Esophagus muscularis mucosa (tissue), 4 donors: ENCODE data around the gene CAPZB. TPM values are rescaled to one million over a fixed set of nuclear protein-coding genes. Genes with fewer than 3 reads are reported as not detected.

Experiments
- DNase-seq: peaks from one replicate; pipeline ENCODE4 v3.0.0-alpha.2; 2017; ENCODE audit errors: extremely low spot score
- H3K27ac ChIP-seq, 4 donors: fragments of 200-600 bp; sonication (generic); replicated peaks in 1 of 4; 1 replicate in 3 of 4; 2 replicates in 1 of 4; pipeline ENCODE4 v1.5.1; 2016 to 2019; ENCODE audit warnings: mild to moderate bottlenecking in 1 of 4
- H3K27me3 ChIP-seq, 4 donors: fragments of 200-600 bp; sonication (generic); one replicate each; pipeline versions ENCODE4 v1.5.1 to v1.6.0; 2016 to 2019
- H3K36me3 ChIP-seq, 4 donors: fragments of 200-600 bp; sonication (generic); one replicate each; pipeline ENCODE4 v1.5.1; 2016 to 2019
- H3K4me1 ChIP-seq, 4 donors: fragments of 200-600 bp; sonication (generic); one replicate each; pipeline ENCODE4 v1.5.1; 2016 to 2019
- H3K4me3 ChIP-seq, 4 donors: fragments of 200-600 bp; sonication (generic); 1 replicate in 2 of 4; 2 replicates in 2 of 4; pipeline ENCODE4 v1.5.1; 2016 to 2019; ENCODE audit warnings: mild to moderate bottlenecking in 4 of 4, moderate library complexity in 1 of 4
- H3K9me3 ChIP-seq, 4 donors: fragments of 200-600 bp; sonication (generic); 1 replicate in 3 of 4; 2 replicates in 1 of 4; pipeline ENCODE4 v1.5.1; 2016 to 2019
- CTCF ChIP-seq, 3 experiments: fragments of 200-600 bp in 2 of 3; fragments of 450-650 bp in 1 of 3; sonication (generic) in 2 of 3; IDR thresholded peaks; one replicate each; pipeline ENCODE4 v1.5.1; 2017 to 2019; ENCODE audit warnings: antibody characterized with exemption in 3 of 3, mild to moderate bottlenecking in 2 of 3, moderate library complexity in 1 of 3
- EP300 ChIP-seq: sonication (generic); formaldehyde crosslinking; IDR thresholded peaks from one replicate; pipeline ENCODE4 v1.6.1; 2017; ENCODE audit warnings: antibody characterized with exemption
- POLR2A ChIP-seq: fragments of 450-650 bp; IDR thresholded peaks from one replicate; pipeline ENCODE4 v1.6.1; 2017; ENCODE audit warnings: antibody characterized with exemption, moderate library complexity, mild to moderate bottlenecking, low read depth
- POLR2AphosphoS5 ChIP-seq, 2 donors: sonication (generic); formaldehyde crosslinking; IDR thresholded peaks; one replicate each; pipeline ENCODE4 v1.6.1; 2017; ENCODE audit warnings: antibody characterized with exemption in 2 of 2
- WGBS: methylation state at CpG from one replicate; pipeline ENCODE4 v1.1.5; 2018; 5-methylcytosine and 5-hydroxymethylcytosine counted together
- intact Hi-C: fragments of 100-400 bp; cut with DNase I; formaldehyde crosslinking; loops from one replicate; pipeline ENCODE4 v1.15.1; 2023
- total RNA-seq, 4 donors: library from RNA; depleted of rRNA; stranded (reverse); fragments of >200 nt; gene quantifications; one replicate each; pipeline versions ENCODE4 v1.1.0 to v1.2.1, GENCODE V29; 2016

The CAPZB gene
- total RNA-seq, 4 donors from 2014 or later: 186 to 261 (median 203) TPM

- no peaks in the 10 kb centered on the region for H3K27me3 ChIP-seq
- H3K36me3 ChIP-seq: no peaks in the 10 kb centered on the region
- 33% methylated on average over 22 of the region's 22 CpGs for WGBS
- peaks cover 84 to 100% (median 100%) of the 10 kb centered on the region in 4 donors for H3K4me1 ChIP-seq
- intact Hi-C loops: loop anchor here (5.0 kb wide), 1 partner anchor 40 kb away; no protein-coding TSS in a partner anchor
- no peak for DNase-seq
- peak in 1 of 2 donors; percentile 78 for TF ChIP-seq POLR2AphosphoS5 (IDR thresholded peaks at IDR 0.05)
- TF ChIP-seq CTCF (IDR thresholded peaks at IDR 0.05): no peak
- TF ChIP-seq POLR2A: no peak
- no peak for TF ChIP-seq EP300
- H3K4me3 ChIP-seq: peak overlapping the region in 2 of 4 donors; percentile 5 to 18
- peak overlapping the region; percentile 88 to 97 (median 92) for H3K27ac ChIP-seq
- no peaks in the 10 kb centered on the region for H3K9me3 ChIP-seq
These were observed 42.9 kb downstream of the CAPZB start for GRCh38 chr1:19442154-19443096.

GRCh38 chr1:19441048-19441780 lies 44.1 kb downstream of the CAPZB start:
- no peak for DNase-seq
- no peak overlapping the region for H3K4me3 ChIP-seq
- H3K36me3 ChIP-seq: no peaks in the 10 kb centered on the region
- TF ChIP-seq POLR2AphosphoS5 (IDR thresholded peaks at IDR 0.05) (peak in 1 of 2 donors; percentile 91), EP300 (no peak)
- WGBS: 72% methylated on average over 11 of the region's 11 CpGs
- H3K9me3 ChIP-seq: no peaks in the 10 kb centered on the region
- peaks cover 92 to 100% (median 100%) of the 10 kb centered on the region in 4 donors for H3K4me1 ChIP-seq
- intact Hi-C loops: loop anchor here (5.0 kb wide), 1 partner anchor 41 kb away; no protein-coding TSS in a partner anchor
- peak overlapping the region; percentile 88 to 97 (median 92) for H3K27ac ChIP-seq
- no peaks in the 10 kb centered on the region for H3K27me3 ChIP-seq

- DNase-seq: no peak
- peak overlapping the region; percentile 88 to 97 (median 92) for H3K27ac ChIP-seq
- 61% methylated on average over 13 of the region's 13 CpGs for WGBS
- H3K36me3 ChIP-seq: no peaks in the 10 kb centered on the region
- no peaks in the 10 kb centered on the region for H3K27me3 ChIP-seq
- H3K4me1 ChIP-seq: peaks cover 97 to 100% (median 100%) of the 10 kb centered on the region in 4 donors
- no peaks in the 10 kb centered on the region for H3K9me3 ChIP-seq
- TF ChIP-seq EP300: peak; percentile 31
- TF ChIP-seq CTCF (IDR thresholded peaks at IDR 0.05): peak; percentile 28 to 41 (median 41)
- no peak for TF ChIP-seq POLR2A
- TF ChIP-seq POLR2AphosphoS5 (IDR thresholded peaks at IDR 0.05): peak in 1 of 2 donors; percentile 89
- H3K4me3 ChIP-seq: no peak overlapping the region
- intact Hi-C loops: loop anchor here (5.0 kb wide), 1 partner anchor 43 kb away; no protein-coding TSS in a partner anchor
These were observed 45.7 kb downstream of the CAPZB start for GRCh38 chr1:19439464-19440171.

- Histone ChIP-seq H3K27me3 (no peaks in the 10 kb centered on the region), H3K4me1 (peaks cover 98 to 100% (median 100%) of the 10 kb centered on the region in 4 donors), H3K9me3 (no peaks in the 10 kb centered on the region), H3K36me3 (no peaks in the 10 kb centered on the region), H3K4me3 (peak overlapping the region in 1 of 4 donors; percentile 7), H3K27ac (peak overlapping the region; percentile 88 to 97 (median 92))
- DNase-seq: no peak
- intact Hi-C loops: no loop called here
- no peak for TF ChIP-seq POLR2A
- no peak for TF ChIP-seq EP300
- 56% methylated on average over 15 of the region's 19 CpGs for WGBS
These were observed 46.7 kb downstream of the CAPZB start for GRCh38 chr1:19438516-19439195.

GRCh38 chr1:19437891-19438294 lies 47.4 kb downstream of the CAPZB start:
- Histone ChIP-seq H3K4me1 (peaks cover 99 to 100% (median 100%) of the 10 kb centered on the region in 4 donors), H3K27me3 (no peaks in the 10 kb centered on the region), H3K4me3 (peak overlapping the region in 3 of 4 donors; percentile 0 to 10 (median 7)), H3K27ac (peak overlapping the region; percentile 88 to 97 (median 92)), H3K9me3 (no peaks in the 10 kb centered on the region), H3K36me3 (no peaks in the 10 kb centered on the region)
- WGBS: 22% methylated on average over 14 of the region's 17 CpGs
- TF ChIP-seq CTCF (IDR thresholded peaks at IDR 0.05): no peak
- TF ChIP-seq POLR2A: no peak
- TF ChIP-seq EP300: peak; percentile 80
- TF ChIP-seq POLR2AphosphoS5 (IDR thresholded peaks at IDR 0.05): peak in 1 of 2 donors; percentile 95
- intact Hi-C loops: no loop called here
- no peak for DNase-seq
